Suprapubic skin (tissue), 4 donors: ENCODE data around the gene DMXL2. TPM values are rescaled to one million over a fixed set of nuclear protein-coding genes. Genes with fewer than 3 reads are reported as not detected.
"Not testable (repeated sequence)": the region's sequence is repeated elsewhere in the genome, so short reads cannot be mapped to it uniquely, and the experiment has no call there.

Experiments used
- DNase-seq, 2 donors: peaks; one replicate each; pipeline ENCODE4 v3.0.0-alpha.2; 2019; ENCODE audit warnings: low spot score in 2 of 2
- H3K27ac ChIP-seq: fragments of 200-600 bp; sonication (generic); one replicate; pipeline ENCODE4 v1.5.1; 2019
- H3K27me3 ChIP-seq: fragments of 200-600 bp; sonication (generic); one replicate; pipeline ENCODE4 v1.5.1; 2019
- H3K36me3 ChIP-seq: fragments of 200-600 bp; sonication (generic); one replicate; pipeline ENCODE4 v1.5.1; 2019
- H3K4me1 ChIP-seq: fragments of 200-600 bp; sonication (generic); one replicate; pipeline ENCODE4 v1.5.1; 2019
- H3K4me3 ChIP-seq: fragments of 200-600 bp; sonication (generic); one replicate; pipeline ENCODE4 v1.5.1; 2019; ENCODE audit warnings: mild to moderate bottlenecking
- H3K9me3 ChIP-seq: fragments of 200-600 bp; sonication (generic); one replicate; pipeline ENCODE4 v1.5.1; 2019
- EP300 ChIP-seq: sonication (generic); formaldehyde crosslinking; IDR thresholded peaks from one replicate; pipeline ENCODE4 v1.6.1; 2017; ENCODE audit warnings: antibody characterized with exemption
- POLR2A ChIP-seq, 2 donors: fragments of 450-650 bp; IDR thresholded peaks; one replicate each; pipeline ENCODE4 v1.6.1; 2017; ENCODE audit warnings: antibody characterized with exemption in 2 of 2, mild to moderate bottlenecking in 2 of 2, moderate library complexity in 2 of 2
- POLR2AphosphoS5 ChIP-seq, 3 donors: sonication (generic); formaldehyde crosslinking; IDR thresholded peaks; one replicate each; pipeline ENCODE4 v1.6.1; 2017; ENCODE audit warnings: antibody characterized with exemption in 3 of 3
- WGBS: methylation state at CpG from one replicate; pipeline ENCODE4 v1.1.5; 2018; 5-methylcytosine and 5-hydroxymethylcytosine counted together
- total RNA-seq, 4 donors: library from RNA; depleted of rRNA; stranded (reverse); fragments of >200 nt; gene quantifications; one replicate each; pipeline ENCODE4 v1.1.0, GENCODE V29; 2016
- TF ChIP-seq, protein P1 (sequence below), 2 donors: fragments of 200-600 bp in 1 of 2; fragments of 450-650 bp in 1 of 2; sonication (generic) in 1 of 2; IDR thresholded peaks; one replicate each; pipeline ENCODE4 v1.5.1; 2016 to 2019; ENCODE audit warnings: antibody characterized with exemption in 2 of 2, mild to moderate bottlenecking in 1 of 2, moderate library complexity in 1 of 2

Gene DMXL2
- total RNA-seq, 4 donors from 2014 or later, result 4.1 to 32.9 (median 8.3) TPM

DNA sequence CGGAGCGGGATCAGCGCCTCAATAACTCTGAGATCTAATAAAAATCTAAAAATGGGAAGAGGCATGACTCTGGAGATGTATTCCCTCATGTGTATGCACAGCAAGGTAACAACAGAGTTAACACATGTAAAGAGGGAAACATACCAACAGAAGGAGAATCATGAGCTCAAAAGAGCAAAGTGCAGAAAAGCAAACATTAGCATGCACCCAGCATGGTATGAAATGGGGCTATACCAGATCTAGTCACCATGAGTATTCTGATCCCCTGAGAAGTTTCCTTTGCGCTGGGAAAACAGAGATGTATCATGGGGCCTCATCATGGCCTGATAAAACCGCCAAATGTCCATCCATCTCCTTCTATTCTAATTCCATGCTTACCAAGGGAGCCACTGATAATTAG is 152.1 kb downstream of the DMXL2 start:
- 85% methylated on average over 5 of the region's 5 CpGs for WGBS
- no peak for TF ChIP-seq POLR2AphosphoS5 (IDR thresholded peaks at IDR 0.05)
- no peak for TF ChIP-seq EP300
- TF ChIP-seq POLR2A (IDR thresholded peaks at IDR 0.05), result no peak
- TF ChIP-seq, protein P1, sequence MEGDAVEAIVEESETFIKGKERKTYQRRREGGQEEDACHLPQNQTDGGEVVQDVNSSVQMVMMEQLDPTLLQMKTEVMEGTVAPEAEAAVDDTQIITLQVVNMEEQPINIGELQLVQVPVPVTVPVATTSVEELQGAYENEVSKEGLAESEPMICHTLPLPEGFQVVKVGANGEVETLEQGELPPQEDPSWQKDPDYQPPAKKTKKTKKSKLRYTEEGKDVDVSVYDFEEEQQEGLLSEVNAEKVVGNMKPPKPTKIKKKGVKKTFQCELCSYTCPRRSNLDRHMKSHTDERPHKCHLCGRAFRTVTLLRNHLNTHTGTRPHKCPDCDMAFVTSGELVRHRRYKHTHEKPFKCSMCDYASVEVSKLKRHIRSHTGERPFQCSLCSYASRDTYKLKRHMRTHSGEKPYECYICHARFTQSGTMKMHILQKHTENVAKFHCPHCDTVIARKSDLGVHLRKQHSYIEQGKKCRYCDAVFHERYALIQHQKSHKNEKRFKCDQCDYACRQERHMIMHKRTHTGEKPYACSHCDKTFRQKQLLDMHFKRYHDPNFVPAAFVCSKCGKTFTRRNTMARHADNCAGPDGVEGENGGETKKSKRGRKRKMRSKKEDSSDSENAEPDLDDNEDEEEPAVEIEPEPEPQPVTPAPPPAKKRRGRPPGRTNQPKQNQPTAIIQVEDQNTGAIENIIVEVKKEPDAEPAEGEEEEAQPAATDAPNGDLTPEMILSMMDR (IDR thresholded peaks at IDR 0.05), result no peak
- H3K27me3 ChIP-seq, result no peaks in the 10 kb centered on the region
- DNase-seq, result no peak
- H3K4me1 ChIP-seq, result no peaks in the 10 kb centered on the region
- H3K36me3 ChIP-seq, result peaks cover 8% of the 10 kb centered on the region
- no peaks in the 10 kb centered on the region for H3K9me3 ChIP-seq
- no peak overlapping the region for H3K27ac ChIP-seq
- H3K4me3 ChIP-seq, result no peak overlapping the region

- peaks cover 45% of the 10 kb centered on the region for H3K36me3 ChIP-seq
- no peak overlapping the region for H3K4me3 ChIP-seq
- TF ChIP-seq POLR2AphosphoS5 (IDR thresholded peaks at IDR 0.05) (no peak), EP300 (no peak), POLR2A (IDR thresholded peaks at IDR 0.05) (no peak)
- TF ChIP-seq, protein P1 (IDR thresholded peaks at IDR 0.05), result no peak
- no peaks in the 10 kb centered on the region for H3K9me3 ChIP-seq
- H3K27ac ChIP-seq, result no peak overlapping the region
- no peak for DNase-seq
- H3K4me1 ChIP-seq, result no peaks in the 10 kb centered on the region
- 88% methylated on average over 1 of the region's 1 CpG for WGBS
- H3K27me3 ChIP-seq, result no peaks in the 10 kb centered on the region
These were observed 161.8 kb downstream of the DMXL2 start for GRCh38 chr15:51460796-51461195.

- 73% methylated on average over 6 of the region's 6 CpGs for WGBS
- Histone ChIP-seq H3K27me3 (no peaks in the 10 kb centered on the region), H3K36me3 (peaks cover 48% of the 10 kb centered on the region)
These were observed 172.6 kb downstream of the DMXL2 start for GRCh38 chr15:51450001-51450400.

DNA sequence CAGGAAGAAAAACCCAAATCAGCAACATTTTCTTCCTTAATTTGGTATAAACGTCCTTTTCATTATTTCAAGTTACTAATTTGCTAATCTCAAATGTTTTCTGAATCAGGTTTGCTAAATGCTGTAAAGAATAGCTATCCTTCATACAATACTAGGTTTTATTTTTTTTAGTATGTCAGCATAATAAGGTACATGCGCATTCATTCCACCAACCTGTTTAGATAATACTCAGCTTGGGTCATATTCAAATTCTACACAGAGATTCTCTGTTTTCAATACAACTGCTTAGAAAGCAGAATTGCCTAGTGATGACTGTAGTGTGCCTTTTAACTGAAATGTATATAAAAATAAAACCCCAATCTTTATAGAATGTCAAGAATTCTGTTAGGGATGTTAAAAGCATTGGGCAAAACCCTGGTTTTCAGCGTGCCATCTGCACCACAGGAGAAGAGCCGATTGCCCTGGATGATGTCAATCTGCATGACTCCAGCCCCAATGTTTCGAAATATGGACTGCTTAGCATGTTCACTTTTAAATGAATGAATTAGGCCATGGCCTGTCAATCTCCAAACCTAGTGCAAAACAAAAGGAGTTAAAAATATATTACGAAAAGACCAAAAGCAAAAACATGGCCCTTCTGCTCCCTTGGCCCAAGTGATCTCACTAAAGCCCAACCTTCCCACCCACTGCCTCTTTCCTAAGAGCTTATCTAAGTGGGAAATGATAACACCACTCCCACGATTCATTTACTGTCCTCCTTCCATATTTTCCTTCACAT is 173.8 kb downstream of the DMXL2 start:
- Histone ChIP-seq H3K27ac (no peak overlapping the region), H3K36me3 (peaks cover 45% of the 10 kb centered on the region), H3K4me1 (no peaks in the 10 kb centered on the region), H3K9me3 (no peaks in the 10 kb centered on the region), H3K4me3 (no peak overlapping the region), H3K27me3 (no peaks in the 10 kb centered on the region)
- 81% methylated on average over 7 of the region's 7 CpGs for WGBS
- DNase-seq, result no peak
- TF ChIP-seq POLR2AphosphoS5 (IDR thresholded peaks at IDR 0.05) (no peak), EP300 (no peak), POLR2A (IDR thresholded peaks at IDR 0.05) (no peak)
- TF ChIP-seq, protein P1 (IDR thresholded peaks at IDR 0.05), result no peak

More at GRCh38 chr15:51450001-51450400, 172.6 kb downstream of the DMXL2 start:
- TF ChIP-seq, protein P1 (IDR thresholded peaks at IDR 0.05), result no peak
- TF ChIP-seq EP300, result no peak
- Histone ChIP-seq H3K27ac (no peak overlapping the region), H3K4me3 (no peak overlapping the region), H3K4me1 (no peaks in the 10 kb centered on the region), H3K9me3 (no peaks in the 10 kb centered on the region)
- no peak for DNase-seq

DNA sequence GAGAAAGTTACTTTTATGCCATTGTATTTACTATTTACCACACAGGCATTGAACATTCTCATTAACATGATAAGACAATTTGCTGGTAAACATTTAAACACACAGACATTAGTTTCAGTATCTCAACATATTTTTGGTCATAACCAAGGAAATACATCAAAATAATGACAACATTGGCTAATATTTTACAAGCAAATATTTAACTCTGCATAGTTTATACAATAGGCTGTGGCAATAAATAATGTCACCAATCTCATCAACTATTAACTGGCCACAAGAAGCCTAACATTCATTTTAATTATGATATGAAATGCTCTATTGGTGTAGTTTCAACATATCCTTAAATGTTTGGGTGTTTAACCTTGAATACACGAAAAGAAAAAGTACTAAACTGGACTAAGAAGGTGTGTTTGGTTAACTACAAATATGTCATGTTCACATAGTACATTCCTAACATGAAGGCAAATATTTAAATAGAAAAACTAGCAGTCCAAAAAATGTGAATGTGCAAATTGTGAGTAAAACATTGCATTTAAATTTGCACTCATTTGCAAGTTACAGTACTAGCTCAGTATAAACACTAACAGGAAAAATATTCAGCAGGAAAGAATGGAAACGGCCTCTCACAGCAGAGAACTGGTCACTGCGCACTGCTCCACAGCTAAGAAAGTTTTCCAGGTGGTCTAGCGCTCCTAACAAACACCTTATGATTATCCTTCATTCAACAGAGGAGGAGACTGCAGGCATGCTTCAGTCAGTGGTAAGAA is 174.5 kb downstream of the DMXL2 start:
- Histone ChIP-seq H3K4me3 (no peak overlapping the region), H3K36me3 (peaks cover 45% of the 10 kb centered on the region), H3K27me3 (no peaks in the 10 kb centered on the region), H3K27ac (no peak overlapping the region), H3K9me3 (no peaks in the 10 kb centered on the region), H3K4me1 (no peaks in the 10 kb centered on the region)
- WGBS, result 91% methylated on average over 4 of the region's 4 CpGs
- no peak for DNase-seq
- TF ChIP-seq POLR2AphosphoS5 (IDR thresholded peaks at IDR 0.05), result no peak
- no peak for TF ChIP-seq POLR2A (IDR thresholded peaks at IDR 0.05)
- TF ChIP-seq EP300, result no peak
- TF ChIP-seq, protein P1 (IDR thresholded peaks at IDR 0.05), result no peak

GRCh38 chr15:51446029-51446744 is 176.4 kb downstream of the DMXL2 start:
- DNase-seq, H3K9me3 ChIP-seq, H3K4me1 ChIP-seq, H3K27me3 ChIP-seq, H3K4me3 ChIP-seq, H3K27ac ChIP-seq: not testable (repeated sequence)
- H3K36me3 ChIP-seq, result peaks cover 34% of the 10 kb centered on the region
- 100% methylated on average over 5 of the region's 5 CpGs for WGBS
